Mucosa of descending colon (tissue), 3 donors: Measurements from ENCODE around the gene ARHGDIB. TPM values are rescaled to one million over a fixed set of nuclear protein-coding genes. Genes with fewer than 3 reads are reported as not detected.
A peak's percentile ranks its signal among the peaks of the same experiment; 100 is the strongest.

ENCODE experiments used
- ATAC-seq: fragments of 200-7000 bp; cut with Tn5 transposase; one replicate; pipeline ENCODE4 v1.9.1; 2020; ENCODE audit warnings: mild to moderate bottlenecking, moderate library complexity
- DNase-seq, 3 donors: peaks; one replicate each; pipeline ENCODE4 v3.0.0-alpha.2; 2020
- H3K36me3 ChIP-seq: fragments of 200-600 bp; one replicate; pipeline ENCODE4 v1.8.0; 2021; ENCODE audit warnings: low read depth, mild to moderate bottlenecking
- H3K4me1 ChIP-seq: fragments of 200-600 bp; one replicate; pipeline ENCODE4 v1.8.0; 2021; ENCODE audit warnings: low read depth, mild to moderate bottlenecking
- H3K4me3 ChIP-seq: fragments of 200-600 bp; one replicate; pipeline ENCODE4 v1.8.0; 2021; ENCODE audit warnings: mild to moderate bottlenecking
- H3K9me3 ChIP-seq: fragments of 200-600 bp; one replicate; pipeline ENCODE4 v1.8.0; 2021; ENCODE audit warnings: mild to moderate bottlenecking
- CTCF ChIP-seq: fragments of 200-600 bp; IDR thresholded peaks from one replicate; pipeline ENCODE4 v1.8.0; 2022; ENCODE audit warnings: antibody characterized with exemption, mild to moderate bottlenecking
- intact Hi-C, 2 donors: fragments of 100-400 bp; cut with DNase I in 1 of 2; cut with micrococcal nuclease in 1 of 2; formaldehyde crosslinking; loops; one replicate each; pipeline versions ENCODE4 v1.11.0 to v1.11.1; 2022; cut with DNase I, micrococcal nuclease
- total RNA-seq, 3 donors: library from RNA; stranded (reverse); fragmentation: NEBNext Ultra II Directional in 2 of 3; extraction: Animal tissue kit (Norgen Biotek cat#: 25700) in 2 of 3; gene quantifications; one replicate each; pipeline versions ENCODE4 v1.2.1 to v1.2.4, GENCODE V29; 2021 to 2023
- donor health status: DM: no; HTN: no; CAD: no; lungs with moderate emphysema.
- donor health status: DM: no; HTN: no; CAD: no.
- donor health status: DM: no; HTN: yes; CAD: no.

ARHGDIB gene
- total RNA-seq, 3 donors from 2014 or later: 26.2 to 78.2 (median 37.8) TPM

- ATAC-seq (no peak), DNase-seq (no peak)
- H3K9me3 ChIP-seq: no peaks in the 10 kb centered on the region
- no peak for TF ChIP-seq CTCF
- H3K4me1 ChIP-seq: no peaks in the 10 kb centered on the region
- no peak overlapping the region for H3K4me3 ChIP-seq
- H3K36me3 ChIP-seq: no peaks in the 10 kb centered on the region
- intact Hi-C loops: no loop called here
Measured at GRCh38 chr12:14963520-14963919, 2.1 kb upstream of the ARHGDIB start.

- H3K4me3 ChIP-seq: no peak overlapping the region
- TF ChIP-seq CTCF: no peak
- intact Hi-C loops: no loop called here
- no peaks in the 10 kb centered on the region for H3K9me3 ChIP-seq
- H3K36me3 ChIP-seq: no peaks in the 10 kb centered on the region
- DNase-seq (no peak), ATAC-seq (no peak)
- H3K4me1 ChIP-seq: no peaks in the 10 kb centered on the region
Measured at GRCh38 chr12:14962797-14963196, 1.4 kb upstream of the ARHGDIB start.

- Histone ChIP-seq H3K4me3 (no peak overlapping the region), H3K36me3 (no peaks in the 10 kb centered on the region), H3K4me1 (peaks cover 3% of the 10 kb centered on the region), H3K9me3 (no peaks in the 10 kb centered on the region)
- TF ChIP-seq CTCF: no peak
- no peak for DNase-seq
- ATAC-seq: no peak
- intact Hi-C loops: no loop called here
Measured at GRCh38 chr12:14962153-14962539, 745 bp upstream of the ARHGDIB start.

- intact Hi-C loops: no loop called here
- ATAC-seq: peak; percentile 70
- no peaks in the 10 kb centered on the region for H3K9me3 ChIP-seq
- peak in 1 of 3 donors; percentile 55 for DNase-seq
- H3K36me3 ChIP-seq: no peaks in the 10 kb centered on the region
- no peak for TF ChIP-seq CTCF
- H3K4me1 ChIP-seq: peaks cover 3% of the 10 kb centered on the region
- peak overlapping the region; percentile 10 for H3K4me3 ChIP-seq
Measured at GRCh38 chr12:14960548-14961465, 594 bp downstream of the ARHGDIB start.

- no peaks in the 10 kb centered on the region for H3K36me3 ChIP-seq
- DNase-seq: no peak
- no peak overlapping the region for H3K4me3 ChIP-seq
- no peaks in the 10 kb centered on the region for H3K9me3 ChIP-seq
- intact Hi-C loops: no loop called here
- no peak for TF ChIP-seq CTCF
- ATAC-seq: no peak
- H3K4me1 ChIP-seq: peaks cover 3% of the 10 kb centered on the region
Measured at GRCh38 chr12:14959916-14960496, 1.4 kb downstream of the ARHGDIB start.
